IMR-90 (cell line): ENCODE data around the gene SPNS2. TPM values are rescaled to one million over a fixed set of nuclear protein-coding genes. Genes with fewer than 3 reads are reported as not detected.

ENCODE experiments used
- ATAC-seq: fragments of 200-7000 bp; cut with Tn5 transposase; 2 replicates; pipeline ENCODE4 v1.9.1; 2020; ENCODE audit warnings: low read depth, mild to moderate bottlenecking, moderate library complexity
- BruUV-seq: library from RNA; stranded (reverse); fragments of 400-500 nt; replicated peaks from 2 replicates; lab custom pipeline; 2021; lab: Mats Ljungman, UMichigan
- CTCF ChIA-PET: fragments of 300-600 bp; formaldehyde crosslinking; extraction: SDS; loops from one replicate; lab custom pipeline; 2021; ENCODE audit warnings: antibody characterized with exemption; lab: Yijun Ruan, JAX
- POLR2A ChIA-PET: fragments of 300-600 bp; sonication (Branson Sonifier 250); formaldehyde crosslinking; loops from one replicate; lab custom pipeline; 2022; ENCODE audit warnings: antibody characterized with exemption; ENCODE audit not compliant: unreplicated experiment; lab: Charles Lee
- DNase-seq: peaks from one replicate; pipeline ENCODE4 v3.0.0; 2013
- H2AFZ ChIP-seq: replicated peaks from 2 replicates; pipeline ENCODE3; 2013; ENCODE audit warnings: low read length, mild to moderate bottlenecking; ENCODE audit not compliant: poor library complexity
- H2AK5ac ChIP-seq: 2 replicates; pipeline ENCODE4 v1.6.1; 2013; ENCODE audit warnings: low read depth, low read length, inconsistent platforms
- H2AK9ac ChIP-seq: replicated peaks from 2 replicates; pipeline ENCODE3; 2013; ENCODE audit warnings: mild to moderate bottlenecking, low read depth, low read length, moderate library complexity; ENCODE audit not compliant: poor library complexity
- H2BK120ac ChIP-seq: 2 replicates; pipeline ENCODE4 v1.6.1; 2013; ENCODE audit warnings: low read depth, low read length, inconsistent platforms
- H2BK15ac ChIP-seq: 3 replicates; pipeline ENCODE4 v1.6.1; 2013; ENCODE audit warnings: low read depth, low read length, inconsistent platforms
- H2BK20ac ChIP-seq: 2 replicates; pipeline ENCODE4 v1.6.1; 2013; ENCODE audit warnings: low read depth, mild to moderate bottlenecking, inconsistent platforms, low read length, moderate library complexity
- H2BK5ac ChIP-seq: 2 replicates; pipeline ENCODE4 v1.6.1; 2013; ENCODE audit warnings: mild to moderate bottlenecking, low read depth, low read length, inconsistent platforms; ENCODE audit not compliant: poor library complexity, severe bottlenecking
- H3K14ac ChIP-seq: replicated peaks from 2 replicates; pipeline ENCODE4 v1.6.1; 2013; ENCODE audit warnings: low read depth, low read length, inconsistent platforms
- H3K18ac ChIP-seq: 2 replicates; pipeline ENCODE4 v1.6.1; 2013; ENCODE audit warnings: low read depth, low read length, control low read depth
- H3K23ac ChIP-seq: 2 replicates; pipeline ENCODE4 v1.6.1; 2013; ENCODE audit warnings: low read depth, low read length, inconsistent platforms
- H3K27ac ChIP-seq: 2 replicates; pipeline ENCODE4 v1.5.1; 2013; ENCODE audit warnings: mild to moderate bottlenecking, control low read depth, low read length; ENCODE audit not compliant: insufficient read depth
- H3K27me3 ChIP-seq: 2 replicates; pipeline ENCODE4 v1.6.1; 2013; ENCODE audit warnings: low read length; ENCODE audit not compliant: control insufficient read depth, insufficient read depth
- H3K36me3 ChIP-seq: 2 replicates; pipeline ENCODE4 v1.6.1; 2013; ENCODE audit warnings: low read length, mixed read lengths; ENCODE audit not compliant: control insufficient read depth, insufficient read depth
- H3K4ac ChIP-seq: 2 replicates; pipeline ENCODE4 v1.6.1; 2013; ENCODE audit warnings: low read depth, low read length, inconsistent platforms
- H3K4me1 ChIP-seq: 2 replicates; pipeline ENCODE4 v1.6.1; 2013; ENCODE audit warnings: low read length, mixed read lengths; ENCODE audit not compliant: control insufficient read depth, insufficient read depth
- H3K4me2 ChIP-seq: 2 replicates; pipeline ENCODE4 v1.6.1; 2013; ENCODE audit warnings: low read depth, mild to moderate bottlenecking, control low read depth, low read length, moderate library complexity
- H3K4me3 ChIP-seq: 2 replicates; pipeline ENCODE4 v1.5.1; 2013; ENCODE audit warnings: low read depth, mild to moderate bottlenecking, control low read depth, low read length, moderate library complexity; ENCODE audit not compliant: insufficient read depth
- H3K56ac ChIP-seq: 2 replicates; pipeline ENCODE4 v1.6.1; 2013; ENCODE audit warnings: low read length, inconsistent platforms; ENCODE audit not compliant: insufficient read depth; ENCODE audit errors: extremely low read depth
- H3K79me1 ChIP-seq, 2 experiments: 2 replicates each; pipeline ENCODE4 v1.6.1; 2013; ENCODE audit warnings: low read length in 2 of 2, inconsistent platforms in 1 of 2, low read depth in 1 of 2
- H3K9ac ChIP-seq: 2 replicates; pipeline ENCODE4 v1.6.1; 2013; ENCODE audit warnings: low read depth, low read length, control low read depth
- H3K9me1 ChIP-seq: 2 replicates; pipeline ENCODE4 v1.6.1; 2013; ENCODE audit warnings: low read length, inconsistent platforms; ENCODE audit not compliant: insufficient read depth
- H3K9me3 ChIP-seq: 2 replicates; pipeline ENCODE4 v1.6.1; 2013; ENCODE audit warnings: low read length; ENCODE audit not compliant: control insufficient read depth, insufficient read depth
- H4K20me1 ChIP-seq: 2 replicates; pipeline ENCODE4 v1.6.1; 2013; ENCODE audit warnings: low read length, inconsistent platforms; ENCODE audit not compliant: insufficient read depth
- H4K5ac ChIP-seq: 2 replicates; pipeline ENCODE4 v1.6.1; 2013; ENCODE audit warnings: mild to moderate bottlenecking, low read depth, low read length, control low read depth
- H4K8ac ChIP-seq, 2 experiments: 2 replicates each; pipeline ENCODE4 v1.6.1; 2013; ENCODE audit warnings: low read depth in 2 of 2, low read length in 2 of 2, control low read depth in 1 of 2, inconsistent platforms in 1 of 2
- H4K91ac ChIP-seq: 2 replicates; pipeline ENCODE4 v1.6.1; 2013; ENCODE audit warnings: low read depth, low read length, inconsistent platforms; ENCODE audit not compliant: insufficient read depth
- BHLHE40 ChIP-seq: fragments of 150-350 bp; IDR thresholded peaks from 2 replicates; pipeline ENCODE4 v1.6.1; 2016; ENCODE audit warnings: mild to moderate bottlenecking, low read depth, low read length
- CEBPB ChIP-seq: IDR thresholded peaks from 2 replicates; pipeline ENCODE4 v1.6.1; 2012; ENCODE audit warnings: low read depth, low read length, improper control_type of control experiment
- MAZ ChIP-seq: IDR thresholded peaks from 2 replicates; pipeline ENCODE4 v1.6.1; 2012; ENCODE audit warnings: low read depth, mild to moderate bottlenecking, low read length, improper control_type of control experiment, moderate library complexity, borderline replicate concordance
- MXI1 ChIP-seq: IDR thresholded peaks from 2 replicates; pipeline ENCODE4 v1.6.1; 2012; ENCODE audit warnings: low read depth, mild to moderate bottlenecking, low read length, moderate library complexity, borderline replicate concordance
- SMC3 ChIP-seq: fragments of 150-350 bp; IDR thresholded peaks from 2 replicates; pipeline ENCODE4 v1.6.1; 2016; ENCODE audit warnings: low read depth, mild to moderate bottlenecking, antibody characterized with exemption, low read length, moderate library complexity
- WGBS, 2 experiments: methylation state at CpG; one replicate each; pipeline versions ENCODE4 v1.1.5 to v1.1.7; 2013; ENCODE audit warnings: missing lambda C conversion rate in 2 of 2; ENCODE audit not compliant: insufficient read length in 1 of 2; ENCODE audit errors: extremely low coverage in 2 of 2; 5-methylcytosine and 5-hydroxymethylcytosine counted together
- dilution Hi-C: fragments of 300-500 bp; cut with HindIII; formaldehyde crosslinking; loops from one replicate; pipeline ENCODE4 v1.14.3; 2018; ENCODE audit warnings: low sequenced_read_pairs; ENCODE audit not compliant: unreplicated experiment
- in situ Hi-C: fragments of 300-500 bp; cut with MboI; formaldehyde crosslinking; loops from 3 replicates; pipeline ENCODE4 v1.14.3; 2019; ENCODE audit warnings: low sequenced_read_pairs, inconsistent platforms, mixed read lengths
- intact Hi-C: fragments of 100-400 bp; cut with micrococcal nuclease; formaldehyde crosslinking; loops from 2 replicates; pipeline ENCODE4 v1.10.0; 2022
- polyA plus RNA-seq, 3 experiments: library from polyadenylated mRNA; depleted of rRNA; stranded (reverse); fragments of >200 nt; gene quantifications; 2 replicates each; pipeline ENCODE4 v1.2.3, GENCODE V29; 2012; ENCODE audit warnings: low replicate concordance in 1 of 3
- total RNA-seq: library from RNA; depleted of rRNA; stranded (reverse); fragments of >200 nt; gene quantifications from 2 replicates; pipeline ENCODE4 v1.2.3, GENCODE V29; 2012
- TF ChIP-seq, protein P1 (sequence below): fragments of 150-350 bp; IDR thresholded peaks from 2 replicates; pipeline ENCODE4 v1.6.1; 2017; ENCODE audit warnings: mild to moderate bottlenecking, antibody characterized with exemption, low read length, low read depth
- TF ChIP-seq, protein P2 (sequence below): conservative IDR thresholded peaks from 2 replicates; pipeline ENCODE4 v1.5.1; 2012; ENCODE audit warnings: mild to moderate bottlenecking, low read depth, low read length, improper control_type of control experiment
- TF ChIP-seq, protein P3 (sequence below): fragments of 150-350 bp; IDR thresholded peaks from 2 replicates; pipeline ENCODE4 v1.6.1; 2016; ENCODE audit warnings: low read depth, mild to moderate bottlenecking, low read length, moderate library complexity, borderline replicate concordance

Gene SPNS2
- total and polyA plus RNA-seq, 2 of the 4 experiments (the other 2 are of a cell fraction) = under 0.01 TPM; not detected in 1

DNA sequence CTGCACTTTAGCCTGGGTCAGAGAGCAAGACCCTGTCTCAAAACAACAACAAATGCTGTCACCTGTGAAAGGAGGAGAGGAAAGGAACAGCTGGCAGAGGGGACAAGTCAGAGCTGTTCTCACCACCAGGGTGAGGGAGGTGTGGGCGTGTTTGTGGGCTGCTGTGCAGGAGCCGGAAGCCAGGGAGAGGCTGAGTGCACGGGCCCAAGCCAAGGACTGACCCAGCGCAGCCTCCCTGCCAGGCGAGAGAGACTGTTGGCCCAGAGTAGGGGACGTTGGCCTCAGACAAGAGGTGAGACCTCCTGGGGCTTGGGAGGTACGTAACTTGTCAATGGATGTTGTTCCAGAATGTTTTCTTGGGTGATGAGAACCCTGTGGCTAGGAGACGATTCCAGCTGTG is 10.7 kb downstream of the SPNS2 start:
- Histone ChIP-seq H3K27me3 (peaks cover 35% of the 10 kb centered on the region; the same call in 1 of the 2 replicates), H3K14ac (no peak overlapping the region), H2BK15ac (no peak overlapping the region), H3K79me1 (no peaks in the 10 kb centered on the region), H3K18ac (no peak overlapping the region), H4K5ac (no peak overlapping the region), H2AK5ac (no peak overlapping the region), H2BK120ac (no peak overlapping the region), H3K36me3 (no peaks in the 10 kb centered on the region), H3K4ac (no peak overlapping the region), H3K23ac (no peak overlapping the region), H3K4me3 (no peak overlapping the region), H2AFZ (no peak overlapping the region), H3K4me1 (no peaks in the 10 kb centered on the region), H3K9me1 (no peaks in the 10 kb centered on the region), H3K9me3 (no peaks in the 10 kb centered on the region), H2AK9ac (no peak overlapping the region), H3K56ac (no peak overlapping the region), H3K4me2 (no peak overlapping the region), H4K91ac (no peak overlapping the region), H2BK5ac (no peak overlapping the region), H4K8ac (no peak overlapping the region), H2BK20ac (no peak overlapping the region), H3K9ac (no peak overlapping the region), H4K20me1 (no peaks in the 10 kb centered on the region), H3K27ac (no peak overlapping the region)
- 69% methylated on average over 6 of the region's 8 CpGs; no CpG with 5 or more reads in 1 of the 2 experiments for WGBS, 2 experiments
- DNase-seq (no peak), ATAC-seq (no peak)
- TF ChIP-seq, protein P1, sequence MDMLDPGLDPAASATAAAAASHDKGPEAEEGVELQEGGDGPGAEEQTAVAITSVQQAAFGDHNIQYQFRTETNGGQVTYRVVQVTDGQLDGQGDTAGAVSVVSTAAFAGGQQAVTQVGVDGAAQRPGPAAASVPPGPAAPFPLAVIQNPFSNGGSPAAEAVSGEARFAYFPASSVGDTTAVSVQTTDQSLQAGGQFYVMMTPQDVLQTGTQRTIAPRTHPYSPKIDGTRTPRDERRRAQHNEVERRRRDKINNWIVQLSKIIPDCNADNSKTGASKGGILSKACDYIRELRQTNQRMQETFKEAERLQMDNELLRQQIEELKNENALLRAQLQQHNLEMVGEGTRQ = no peak
- TF ChIP-seq SMC3 = no peak
- no peak for TF ChIP-seq MXI1
- no peak for TF ChIP-seq MAZ
- no peak for TF ChIP-seq BHLHE40
- no peak for TF ChIP-seq CEBPB
- TF ChIP-seq, protein P2, sequence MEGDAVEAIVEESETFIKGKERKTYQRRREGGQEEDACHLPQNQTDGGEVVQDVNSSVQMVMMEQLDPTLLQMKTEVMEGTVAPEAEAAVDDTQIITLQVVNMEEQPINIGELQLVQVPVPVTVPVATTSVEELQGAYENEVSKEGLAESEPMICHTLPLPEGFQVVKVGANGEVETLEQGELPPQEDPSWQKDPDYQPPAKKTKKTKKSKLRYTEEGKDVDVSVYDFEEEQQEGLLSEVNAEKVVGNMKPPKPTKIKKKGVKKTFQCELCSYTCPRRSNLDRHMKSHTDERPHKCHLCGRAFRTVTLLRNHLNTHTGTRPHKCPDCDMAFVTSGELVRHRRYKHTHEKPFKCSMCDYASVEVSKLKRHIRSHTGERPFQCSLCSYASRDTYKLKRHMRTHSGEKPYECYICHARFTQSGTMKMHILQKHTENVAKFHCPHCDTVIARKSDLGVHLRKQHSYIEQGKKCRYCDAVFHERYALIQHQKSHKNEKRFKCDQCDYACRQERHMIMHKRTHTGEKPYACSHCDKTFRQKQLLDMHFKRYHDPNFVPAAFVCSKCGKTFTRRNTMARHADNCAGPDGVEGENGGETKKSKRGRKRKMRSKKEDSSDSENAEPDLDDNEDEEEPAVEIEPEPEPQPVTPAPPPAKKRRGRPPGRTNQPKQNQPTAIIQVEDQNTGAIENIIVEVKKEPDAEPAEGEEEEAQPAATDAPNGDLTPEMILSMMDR = no peak
- TF ChIP-seq, protein P3, sequence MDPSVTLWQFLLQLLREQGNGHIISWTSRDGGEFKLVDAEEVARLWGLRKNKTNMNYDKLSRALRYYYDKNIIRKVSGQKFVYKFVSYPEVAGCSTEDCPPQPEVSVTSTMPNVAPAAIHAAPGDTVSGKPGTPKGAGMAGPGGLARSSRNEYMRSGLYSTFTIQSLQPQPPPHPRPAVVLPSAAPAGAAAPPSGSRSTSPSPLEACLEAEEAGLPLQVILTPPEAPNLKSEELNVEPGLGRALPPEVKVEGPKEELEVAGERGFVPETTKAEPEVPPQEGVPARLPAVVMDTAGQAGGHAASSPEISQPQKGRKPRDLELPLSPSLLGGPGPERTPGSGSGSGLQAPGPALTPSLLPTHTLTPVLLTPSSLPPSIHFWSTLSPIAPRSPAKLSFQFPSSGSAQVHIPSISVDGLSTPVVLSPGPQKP = no peak
- ChIA-PET CTCF (no interaction called here), POLR2A (no interaction called here)
- dilution Hi-C loops (no loop called here), in situ Hi-C loops (no loop called here), intact Hi-C loops (no loop called here)
- no TSS peak for BruUV-seq
